H9 (cell line): ENCODE results near the gene KCND2. TPM values are rescaled to one million over a fixed set of nuclear protein-coding genes. Genes with fewer than 3 reads are reported as not detected.

ENCODE experiments used
- DNase-seq: peaks from one replicate; pipeline ENCODE4 v3.0.0-alpha.2; 2017
- H2AFZ ChIP-seq: one replicate; pipeline ENCODE4 v1.6.1; 2013; ENCODE audit warnings: mild to moderate bottlenecking, low read length, control low read depth, moderate library complexity
- H2AK5ac ChIP-seq: 2 replicates; pipeline ENCODE4 v1.6.1; 2013; ENCODE audit warnings: low read length, control low read depth, mixed read lengths; ENCODE audit not compliant: insufficient read length
- H2BK120ac ChIP-seq: one replicate; pipeline ENCODE4 v1.6.1; 2013; ENCODE audit warnings: low read depth, mild to moderate bottlenecking, low read length, control low read depth, inconsistent platforms; ENCODE audit not compliant: poor library complexity, severe bottlenecking
- H2BK12ac ChIP-seq: 2 replicates; pipeline ENCODE4 v1.6.1; 2013; ENCODE audit warnings: low read length, control low read depth, mixed read lengths, low read depth; ENCODE audit not compliant: insufficient read length
- H2BK15ac ChIP-seq: 2 replicates; pipeline ENCODE4 v1.6.1; 2013; ENCODE audit warnings: low read depth, low read length, control low read depth
- H2BK20ac ChIP-seq: one replicate; pipeline ENCODE4 v1.6.1; 2013; ENCODE audit warnings: low read depth, mild to moderate bottlenecking, low read length, control low read depth, inconsistent platforms; ENCODE audit not compliant: poor library complexity, severe bottlenecking
- H2BK5ac ChIP-seq: 2 replicates; pipeline ENCODE4 v1.6.1; 2013; ENCODE audit warnings: low read length, control low read depth, mixed read lengths; ENCODE audit not compliant: insufficient read length
- H3K14ac ChIP-seq: 2 replicates; pipeline ENCODE4 v1.6.1; 2013; ENCODE audit warnings: low read length, control low read depth; ENCODE audit not compliant: insufficient read depth
- H3K18ac ChIP-seq: 2 replicates; pipeline ENCODE4 v1.6.1; 2013; ENCODE audit warnings: low read depth, mild to moderate bottlenecking, mixed read lengths, low read length, control low read depth; ENCODE audit not compliant: insufficient read length
- H3K23ac ChIP-seq: 2 replicates; pipeline ENCODE4 v1.6.1; 2013; ENCODE audit warnings: low read length, control low read depth, mixed read lengths, low read depth; ENCODE audit not compliant: insufficient read length
- H3K23me2 ChIP-seq: 2 replicates; pipeline ENCODE4 v1.6.1; 2013; ENCODE audit warnings: low read depth, mild to moderate bottlenecking, mixed read lengths, low read length, control low read depth; ENCODE audit not compliant: insufficient read length, poor library complexity, severe bottlenecking
- H3K27ac ChIP-seq: 2 replicates; pipeline ENCODE4 v1.5.1; 2013; ENCODE audit warnings: low read length, control low read depth, mixed read lengths, low read depth; ENCODE audit not compliant: insufficient read length
- H3K27me3 ChIP-seq: 2 replicates; pipeline ENCODE4 v1.6.1; 2013; ENCODE audit warnings: low read length, control low read depth, inconsistent platforms; ENCODE audit not compliant: insufficient read depth
- H3K4ac ChIP-seq: 2 replicates; pipeline ENCODE4 v1.6.1; 2013; ENCODE audit warnings: low read depth, mild to moderate bottlenecking, control low read depth, inconsistent platforms, low read length, moderate library complexity
- H3K4me1 ChIP-seq: 2 replicates; pipeline ENCODE4 v1.6.1; 2013; ENCODE audit warnings: low read length, control low read depth, inconsistent platforms; ENCODE audit not compliant: insufficient read depth
- H3K4me2 ChIP-seq: 2 replicates; pipeline ENCODE4 v1.6.1; 2013; ENCODE audit warnings: low read length, control low read depth, mixed read lengths; ENCODE audit not compliant: insufficient read length, insufficient read depth
- H3K56ac ChIP-seq: 2 replicates; pipeline ENCODE4 v1.6.1; 2013; ENCODE audit warnings: low read depth, mild to moderate bottlenecking, mixed read lengths, low read length, control low read depth; ENCODE audit not compliant: insufficient read length
- H3K79me1 ChIP-seq: 2 replicates; pipeline ENCODE4 v1.6.1; 2013; ENCODE audit warnings: low read depth, mild to moderate bottlenecking, moderate library complexity, low read length, control low read depth, inconsistent platforms; ENCODE audit not compliant: insufficient read depth, poor library complexity, severe bottlenecking
- H3K79me2 ChIP-seq: 2 replicates; pipeline ENCODE4 v1.6.1; 2013; ENCODE audit warnings: low read length, control low read depth, inconsistent platforms; ENCODE audit not compliant: insufficient read depth
- H3K9ac ChIP-seq: 2 replicates; pipeline ENCODE4 v1.6.1; 2013; ENCODE audit warnings: low read length, control low read depth, mixed read lengths; ENCODE audit not compliant: insufficient read length; ENCODE audit errors: extremely low read depth
- H3K9me3 ChIP-seq: one replicate; pipeline ENCODE4 v1.6.1; 2013; ENCODE audit warnings: low read depth, low read length, inconsistent platforms; ENCODE audit not compliant: control insufficient read depth
- H3T11ph ChIP-seq: one replicate; pipeline ENCODE4 v1.6.1; 2013; ENCODE audit warnings: mild to moderate bottlenecking, low read length, control low read depth, inconsistent platforms
- H4K20me1 ChIP-seq: one replicate; pipeline ENCODE4 v1.6.1; 2013; ENCODE audit not compliant: control insufficient read depth, insufficient read length, insufficient read depth
- H4K5ac ChIP-seq: 2 replicates; pipeline ENCODE4 v1.6.1; 2013; ENCODE audit warnings: low read depth, mild to moderate bottlenecking, mixed read lengths, low read length, control low read depth; ENCODE audit not compliant: insufficient read length
- H4K8ac ChIP-seq: replicated peaks from 2 replicates; pipeline ENCODE4 v1.6.1; 2013; ENCODE audit warnings: low read length, control low read depth, mixed read lengths, low read depth; ENCODE audit not compliant: insufficient read length
- H4K91ac ChIP-seq: 2 replicates; pipeline ENCODE4 v1.6.1; 2013; ENCODE audit warnings: low read depth, mild to moderate bottlenecking, moderate library complexity, mixed read lengths, low read length, control low read depth; ENCODE audit not compliant: insufficient read length
- H3K27ac Mint-ChIP-seq, 3 experiments: 2 replicates in 2 of 3; 3 replicates in 1 of 3; pipeline ENCODE4 v1.8.0; 2020 to 2021; ENCODE audit warnings: mixed read lengths in 3 of 3, mild to moderate bottlenecking in 1 of 3, moderate library complexity in 1 of 3
- H3K27me3 Mint-ChIP-seq: 2 replicates; pipeline ENCODE4 v1.8.0; 2021; ENCODE audit warnings: low read depth, mild to moderate bottlenecking, moderate library complexity, mixed read lengths
- H3K36me3 Mint-ChIP-seq, 3 experiments: 2 replicates in 2 of 3; 3 replicates in 1 of 3; pipeline ENCODE4 v1.8.0; 2020 to 2021; ENCODE audit warnings: low read depth in 3 of 3, mixed read lengths in 3 of 3; ENCODE audit not compliant: insufficient read depth in 1 of 3
- H3K4me1 Mint-ChIP-seq, 2 experiments: 2 replicates each; pipeline ENCODE4 v1.8.0; 2020; ENCODE audit warnings: mixed read lengths in 2 of 2
- H3K4me3 Mint-ChIP-seq, 2 experiments: 2 replicates in 1 of 2; 3 replicates in 1 of 2; pipeline ENCODE4 v1.8.0; 2020 to 2021; ENCODE audit warnings: mild to moderate bottlenecking in 2 of 2, mixed read lengths in 2 of 2, moderate library complexity in 1 of 2
- H3K9me3 Mint-ChIP-seq, 2 experiments: 2 replicates in 1 of 2; 3 replicates in 1 of 2; pipeline ENCODE4 v1.8.0; 2020; ENCODE audit warnings: mild to moderate bottlenecking in 2 of 2, mixed read lengths in 2 of 2, moderate library complexity in 1 of 2
- CTCF ChIP-seq: fragments of 200-600 bp; sonication (generic); conservative IDR thresholded peaks from 3 replicates; pipeline ENCODE4 v1.8.0; 2021; ENCODE audit warnings: antibody characterized with exemption, mild to moderate bottlenecking
- total RNA-seq: library from RNA; stranded (reverse); gene quantifications from 2 replicates; pipeline ENCODE4 v1.2.1, GENCODE V29; 2021

Gene KCND2
- total RNA-seq, 1 experiment from 2014 or later, result 6.4 TPM

- no peak for DNase-seq
- Histone ChIP-seq H3K18ac (no peak overlapping the region), H3K56ac (no peak overlapping the region), H4K5ac (no peak overlapping the region), H3K79me1 (no peaks in the 10 kb centered on the region), H3K23ac (no peak overlapping the region), H2BK5ac (no peak overlapping the region), H3K14ac (no peak overlapping the region), H3K23me2 (no peaks in the 10 kb centered on the region), H3T11ph (no peak overlapping the region), H2BK15ac (no peak overlapping the region), H2BK12ac (no peak overlapping the region), H3K4ac (no peak overlapping the region), H3K4me1 (peaks cover 3% of the 10 kb centered on the region), H4K20me1 (no peaks in the 10 kb centered on the region), H2AFZ (no peak overlapping the region), H4K8ac (no peak overlapping the region), H3K79me2 (no peaks in the 10 kb centered on the region), H2AK5ac (no peak overlapping the region), H2BK120ac (no peak overlapping the region), H3K4me2 (no peak overlapping the region), H3K9ac (no peak overlapping the region), H3K9me3 (no peaks in the 10 kb centered on the region), H2BK20ac (no peak overlapping the region), H3K27me3 (no peaks in the 10 kb centered on the region), H4K91ac (no peak overlapping the region), H3K27ac (no peak overlapping the region)
- TF ChIP-seq CTCF, result no peak
- Mint-ChIP-seq H3K4me3 (no peak overlapping the region), H3K36me3 (0 out of 7 replicates have a peak, but pooled peaks cover 0 to under 1% (median 0%) of the 10 kb centered on the region in 3 experiments), H3K9me3 (no peaks in the 10 kb centered on the region), H3K4me1 (peaks cover 31 to 39% of the 10 kb centered on the region in 2 experiments), H3K27ac (no peak overlapping the region), H3K27me3 (no peaks in the 10 kb centered on the region)
These were observed 232.8 kb downstream of the KCND2 start for GRCh38 chr7:120505770-120506169.
